GM13977 (cell line): ENCODE results near the gene RAB44.

Source experiments
- DNase-seq: peaks from one replicate; pipeline ENCODE4 v3.0.0; 2012; ENCODE audit warnings: low spot score
- in situ Hi-C: fragments of 300-500 bp; cut with MboI; formaldehyde crosslinking; loops from one replicate; pipeline ENCODE4 v1.12.0; 2022; ENCODE audit warnings: low sequenced_read_pairs, low pct_unique_long_range_greater_than_20kb, mixed read lengths, inconsistent platforms; ENCODE audit not compliant: unreplicated experiment
- TF ChIP-seq, protein P1 (sequence below): IDR thresholded peaks from 2 replicates; pipeline ENCODE4 v1.5.1; 2012; ENCODE audit warnings: mild to moderate bottlenecking, control low read depth; ENCODE audit not compliant: insufficient read depth; ENCODE audit errors: extremely low read depth, missing control alignments

RAB44 gene

DNA sequence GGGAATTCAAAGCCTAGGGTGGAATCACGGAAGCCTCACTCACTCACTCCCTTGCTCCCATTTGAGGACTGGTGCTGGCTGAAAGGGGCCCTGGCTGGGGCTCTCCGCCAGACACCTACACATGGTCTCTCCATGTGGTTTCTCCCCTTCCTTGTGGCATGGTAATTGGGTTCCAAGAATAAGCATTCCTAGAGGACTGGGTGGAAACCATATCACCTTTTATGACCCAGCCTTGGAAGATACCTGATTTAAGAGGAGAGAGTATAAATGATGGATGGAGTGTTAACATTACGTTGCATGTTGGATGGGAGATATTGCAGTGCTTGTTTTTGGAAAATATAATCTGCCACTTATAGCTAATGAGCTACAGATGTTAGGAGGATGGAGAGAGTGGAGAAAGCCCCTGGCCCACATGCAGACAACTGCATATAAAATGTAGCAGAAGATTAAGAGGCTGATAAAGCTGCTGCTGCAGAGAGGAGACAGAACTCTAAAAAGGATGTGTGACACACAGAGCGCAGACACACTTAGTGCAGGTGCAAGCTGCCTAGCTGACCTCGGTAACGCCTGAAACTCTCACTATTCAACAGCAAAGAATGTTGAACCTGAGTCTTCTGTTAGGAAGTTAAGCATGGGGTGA, 42.4 kb upstream of the RAB44 start:
- DNase-seq = no peak

DNA sequence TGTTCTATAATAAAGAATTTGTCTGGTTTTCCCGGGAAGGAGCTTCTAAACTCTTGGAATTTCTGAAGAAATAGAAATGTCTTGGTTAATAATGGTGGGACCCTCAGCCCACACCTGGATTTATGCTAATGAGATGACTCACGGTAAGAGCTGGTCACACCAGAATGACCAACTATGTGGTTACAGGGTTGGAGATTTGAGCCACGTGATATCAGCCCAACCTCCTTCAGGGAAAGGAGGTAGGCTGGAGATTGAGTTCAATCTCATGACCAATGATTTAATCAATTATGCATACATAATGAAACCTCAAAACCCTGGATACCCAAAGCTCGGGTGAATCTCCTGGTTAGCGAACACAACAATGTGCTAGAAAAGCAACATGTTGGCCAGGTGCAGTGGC, 41.2 kb upstream of the RAB44 start:
- in situ Hi-C loops = no loop called here
- TF ChIP-seq, protein P1, sequence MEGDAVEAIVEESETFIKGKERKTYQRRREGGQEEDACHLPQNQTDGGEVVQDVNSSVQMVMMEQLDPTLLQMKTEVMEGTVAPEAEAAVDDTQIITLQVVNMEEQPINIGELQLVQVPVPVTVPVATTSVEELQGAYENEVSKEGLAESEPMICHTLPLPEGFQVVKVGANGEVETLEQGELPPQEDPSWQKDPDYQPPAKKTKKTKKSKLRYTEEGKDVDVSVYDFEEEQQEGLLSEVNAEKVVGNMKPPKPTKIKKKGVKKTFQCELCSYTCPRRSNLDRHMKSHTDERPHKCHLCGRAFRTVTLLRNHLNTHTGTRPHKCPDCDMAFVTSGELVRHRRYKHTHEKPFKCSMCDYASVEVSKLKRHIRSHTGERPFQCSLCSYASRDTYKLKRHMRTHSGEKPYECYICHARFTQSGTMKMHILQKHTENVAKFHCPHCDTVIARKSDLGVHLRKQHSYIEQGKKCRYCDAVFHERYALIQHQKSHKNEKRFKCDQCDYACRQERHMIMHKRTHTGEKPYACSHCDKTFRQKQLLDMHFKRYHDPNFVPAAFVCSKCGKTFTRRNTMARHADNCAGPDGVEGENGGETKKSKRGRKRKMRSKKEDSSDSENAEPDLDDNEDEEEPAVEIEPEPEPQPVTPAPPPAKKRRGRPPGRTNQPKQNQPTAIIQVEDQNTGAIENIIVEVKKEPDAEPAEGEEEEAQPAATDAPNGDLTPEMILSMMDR = no peak

More for the DNA sequence above, 42.4 kb upstream of the RAB44 start:
- in situ Hi-C loops = no loop called here
- TF ChIP-seq, protein P1 = no peak

DNA sequence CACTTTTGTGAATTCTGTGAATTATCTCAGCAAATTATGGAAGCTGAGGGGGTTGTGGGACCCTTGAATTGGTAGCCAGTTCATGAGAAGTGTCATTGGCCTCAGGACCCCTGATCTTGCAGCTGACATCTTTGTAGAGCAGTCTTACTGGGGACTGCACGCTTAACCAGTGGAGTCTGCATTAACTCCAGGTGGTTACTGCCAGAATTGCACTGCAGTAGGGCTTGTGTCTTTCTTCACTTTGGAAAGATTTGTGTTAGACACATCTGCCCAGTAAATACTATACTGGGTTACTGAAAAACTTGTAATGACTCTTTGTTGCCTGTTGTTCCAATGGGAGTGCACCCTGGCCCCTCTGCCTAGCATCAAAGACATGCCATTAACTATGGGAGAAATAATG, 40.4 kb upstream of the RAB44 start:
- DNase-seq = no peak
- TF ChIP-seq, protein P1 = no peak
- in situ Hi-C loops = no loop called here

More for the DNA sequence above, 41.2 kb upstream of the RAB44 start:
- no peak for DNase-seq

DNA sequence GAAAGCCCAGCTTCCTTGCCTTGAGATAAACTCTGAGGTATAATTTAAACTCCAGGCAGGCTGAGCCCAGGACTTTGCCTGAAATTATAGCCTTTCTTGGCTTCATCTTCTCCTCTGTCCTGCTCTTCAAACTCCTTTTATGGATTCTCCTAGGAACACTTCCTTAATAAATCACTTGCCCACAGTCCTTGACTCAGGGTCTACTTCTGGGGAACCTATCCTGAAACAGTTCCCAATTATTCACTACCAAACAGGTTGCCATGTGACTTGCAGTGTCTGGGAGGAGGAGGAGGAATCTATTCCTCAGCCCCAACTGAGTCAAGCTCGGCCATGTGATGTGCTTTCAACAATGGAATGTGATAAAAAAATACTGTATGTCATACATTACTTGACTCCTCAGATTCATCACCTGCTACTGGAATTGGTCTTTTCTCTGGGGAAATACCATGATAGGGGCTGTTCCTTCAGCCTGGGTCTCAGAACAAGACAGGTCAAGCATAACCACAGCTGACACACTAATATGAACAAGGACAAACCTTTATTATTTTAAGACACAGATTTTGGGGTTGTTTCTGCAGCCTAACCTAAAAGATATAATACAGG, 39.6 kb upstream of the RAB44 start:
- DNase-seq = peak; percentile 63
- TF ChIP-seq, protein P1 = no peak
- in situ Hi-C loops = no loop called here

DNA sequence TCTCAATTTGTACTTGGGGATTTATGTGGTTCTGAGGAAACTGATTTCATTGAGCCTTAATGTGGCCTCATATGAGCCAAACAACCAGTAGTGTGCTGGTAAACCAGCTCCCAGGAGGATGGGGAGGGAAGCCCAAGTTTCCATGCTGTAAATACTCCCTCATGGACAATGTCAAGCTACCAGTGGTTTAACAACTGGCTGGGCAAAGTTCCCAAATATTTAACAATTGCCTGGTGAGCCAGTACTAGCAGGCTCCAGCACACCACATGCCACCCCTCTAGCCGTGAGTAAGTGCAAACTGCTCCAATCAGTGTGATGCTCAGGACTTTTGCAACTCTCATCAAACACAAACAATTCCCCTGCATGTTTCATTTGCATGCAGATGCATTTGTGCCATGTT, 38.4 kb upstream of the RAB44 start:
- in situ Hi-C loops = no loop called here
- TF ChIP-seq, protein P1 = no peak
- DNase-seq = no peak

DNA sequence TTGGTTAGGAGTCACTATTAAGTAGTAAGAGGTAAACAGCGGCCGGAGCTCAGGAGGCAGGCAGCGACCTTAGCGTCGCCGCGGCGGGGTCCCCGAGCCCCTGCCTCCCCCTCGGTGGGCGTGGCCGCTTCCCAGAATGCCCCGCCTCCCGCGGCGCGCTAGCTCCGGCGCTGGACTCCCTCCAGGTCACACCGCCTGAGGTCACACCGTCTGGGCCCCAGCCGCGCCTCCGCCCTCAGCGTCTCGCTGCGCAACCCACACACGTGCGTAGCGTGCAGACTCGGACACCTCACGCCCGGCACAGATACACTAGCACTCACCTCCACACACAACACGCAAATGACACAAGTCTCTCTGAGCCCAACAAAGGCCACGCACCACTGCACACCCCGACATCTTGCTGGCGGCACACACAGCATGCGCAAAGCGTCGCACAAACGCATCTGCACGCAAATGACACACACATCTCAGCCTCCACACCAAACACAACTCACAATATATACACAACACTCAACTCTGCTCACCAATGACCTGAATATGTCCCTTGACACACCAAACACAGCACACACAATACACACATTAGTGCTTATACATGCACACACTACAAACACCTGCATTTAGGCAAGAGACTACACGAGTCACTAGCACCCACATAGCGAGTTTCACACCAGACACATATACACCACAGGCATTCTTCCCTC, 36.7 kb upstream of the RAB44 start:
- DNase-seq = no peak
- TF ChIP-seq, protein P1 = no peak
- in situ Hi-C loops = no loop called here
